Measurements from ENCODE around the gene GCNA. TPM values are rescaled to one million over a fixed set of nuclear protein-coding genes. Genes with fewer than 3 reads are reported as not detected.
"Not testable (repeated sequence)": the region's sequence is repeated elsewhere in the genome, so short reads cannot be mapped to it uniquely, and the experiment has no call there.

GCNA gene
- polyA plus RNA-seq, 1 donor (not counting 4 experiments of a cell fraction or from before 2014, with no cell fraction given): 1.2 TPM

GRCh38 chrX:71563921-71564320, 14.3 kb upstream of the GCNA start:
- Histone ChIP-seq H3K9ac (ENCODE audit: control insufficient read depth, extremely low read depth, insufficient read depth, low read length) (no peak overlapping the region), H3K9me3 (ENCODE audit: control insufficient read depth, low read depth, low read length) (no peaks in the 10 kb centered on the region), H3K4me1 (ENCODE audit: control insufficient read depth, extremely low read depth, insufficient read depth, low read length) (no peaks in the 10 kb centered on the region), H3K27ac (ENCODE audit: control insufficient read depth, insufficient read depth, low read length) (no peak overlapping the region), H3K4me2 (ENCODE audit: control insufficient read depth, extremely low read depth, insufficient read depth, low read depth, low read length) (no peak overlapping the region), H3K4me3 (ENCODE audit: control insufficient read depth in 2 of 3, extremely low read depth in 1 of 3, insufficient read depth in 2 of 3, low read depth in 1 of 3, low read length in 3 of 3) (no peak overlapping the region), H2AFZ (ENCODE audit: control insufficient read depth, low read length) (no peak overlapping the region), H3K27me3 (ENCODE audit: control insufficient read depth, extremely low read depth, insufficient read depth, low read length) (no peaks in the 10 kb centered on the region), H3K79me2 (ENCODE audit: control insufficient read depth, insufficient read depth, low read length) (no peaks in the 10 kb centered on the region), H4K20me1 (ENCODE audit: control insufficient read depth, extremely low read depth, insufficient read depth, low read length) (peaks cover 2% of the 10 kb centered on the region), H3K9me1 (ENCODE audit: control insufficient read depth, extremely low read depth, insufficient read depth, low read length) (no peaks in the 10 kb centered on the region), H3K36me3 (ENCODE audit: control insufficient read depth in 2 of 2, extremely low read depth in 1 of 2, insufficient read depth in 2 of 2, low read length in 2 of 2) (peaks cover 3 to 10% of the 10 kb centered on the region in 2 experiments)
- FAIRE-seq (no peak), DNase-seq (ENCODE audit: low read depth, low spot score) (no peak)
- dilution Hi-C loops (cut with MboI; ENCODE audit: extremely low pct_ligation_motif_present, low sequenced_read_pairs): no loop called here
- TF ChIP-seq EZH2 (IDR thresholded peaks at IDR 0.05; ENCODE audit: low read length) (no peak), CTCF (optimal IDR thresholded peaks at IDR 0.05 in 1 of 3, IDR thresholded peaks at IDR 0.05 in 1 of 3, conservative IDR thresholded peaks at IDR 0.05 in 1 of 3; ENCODE audit: extremely low read depth in 1 of 3, insufficient read depth in 2 of 3, low read length in 3 of 3) (no peak)

GRCh38 chrX:71565474-71566041, 12.7 kb upstream of the GCNA start:
- H3K27ac ChIP-seq (ENCODE audit: control insufficient read depth, insufficient read depth, low read length): no peak overlapping the region
- H3K4me1 ChIP-seq (ENCODE audit: control insufficient read depth, extremely low read depth, insufficient read depth, low read length): no peaks in the 10 kb centered on the region
- dilution Hi-C loops (cut with MboI; ENCODE audit: extremely low pct_ligation_motif_present, low sequenced_read_pairs): no loop called here
- H3K4me2 ChIP-seq (ENCODE audit: control insufficient read depth, extremely low read depth, insufficient read depth, low read depth, low read length): no peak overlapping the region
- H3K27me3 ChIP-seq (ENCODE audit: control insufficient read depth, extremely low read depth, insufficient read depth, low read length): no peaks in the 10 kb centered on the region
- H3K79me2 ChIP-seq (ENCODE audit: control insufficient read depth, insufficient read depth, low read length): no peaks in the 10 kb centered on the region
- TF ChIP-seq EZH2 (IDR thresholded peaks at IDR 0.05; ENCODE audit: low read length) (no peak), CTCF (optimal IDR thresholded peaks at IDR 0.05 in 1 of 3, IDR thresholded peaks at IDR 0.05 in 1 of 3, conservative IDR thresholded peaks at IDR 0.05 in 1 of 3; ENCODE audit: extremely low read depth in 1 of 3, insufficient read depth in 2 of 3, low read length in 3 of 3) (no peak)
- DNase-seq (ENCODE audit: low read depth, low spot score): no peak
- no peak overlapping the region for H3K4me3 ChIP-seq (ENCODE audit: control insufficient read depth in 2 of 3, extremely low read depth in 1 of 3, insufficient read depth in 2 of 3, low read depth in 1 of 3, low read length in 3 of 3)
- FAIRE-seq: no peak
- H3K9me1 ChIP-seq (ENCODE audit: control insufficient read depth, extremely low read depth, insufficient read depth, low read length): no peaks in the 10 kb centered on the region
- peaks cover 2% of the 10 kb centered on the region for H4K20me1 ChIP-seq (ENCODE audit: control insufficient read depth, extremely low read depth, insufficient read depth, low read length)
- H3K9ac ChIP-seq (ENCODE audit: control insufficient read depth, extremely low read depth, insufficient read depth, low read length): no peak overlapping the region
- peaks cover 2 to 10% of the 10 kb centered on the region in 2 experiments for H3K36me3 ChIP-seq (ENCODE audit: control insufficient read depth in 2 of 2, extremely low read depth in 1 of 2, insufficient read depth in 2 of 2, low read length in 2 of 2)
- H3K9me3 ChIP-seq (ENCODE audit: control insufficient read depth, low read depth, low read length): no peaks in the 10 kb centered on the region
- no peak overlapping the region for H2AFZ ChIP-seq (ENCODE audit: control insufficient read depth, low read length)

GRCh38 chrX:71571390-71571789, 6.8 kb upstream of the GCNA start:
- H3K4me3 ChIP-seq (ENCODE audit: control insufficient read depth in 2 of 3, extremely low read depth in 1 of 3, insufficient read depth in 2 of 3, low read depth in 1 of 3, low read length in 3 of 3); H4K20me1 ChIP-seq (ENCODE audit: control insufficient read depth, extremely low read depth, insufficient read depth, low read length); H3K9ac ChIP-seq (ENCODE audit: control insufficient read depth, extremely low read depth, insufficient read depth, low read length); H3K36me3 ChIP-seq (ENCODE audit: control insufficient read depth in 2 of 2, extremely low read depth in 1 of 2, insufficient read depth in 2 of 2, low read length in 2 of 2); H3K27ac ChIP-seq (ENCODE audit: control insufficient read depth, insufficient read depth, low read length); H3K27me3 ChIP-seq (ENCODE audit: control insufficient read depth, extremely low read depth, insufficient read depth, low read length); H3K4me2 ChIP-seq (ENCODE audit: control insufficient read depth, extremely low read depth, insufficient read depth, low read depth, low read length); FAIRE-seq; H2AFZ ChIP-seq (ENCODE audit: control insufficient read depth, low read length); DNase-seq (ENCODE audit: low read depth, low spot score); H3K9me3 ChIP-seq (ENCODE audit: control insufficient read depth, low read depth, low read length); H3K9me1 ChIP-seq (ENCODE audit: control insufficient read depth, extremely low read depth, insufficient read depth, low read length); H3K79me2 ChIP-seq (ENCODE audit: control insufficient read depth, insufficient read depth, low read length); dilution Hi-C loops (cut with MboI; ENCODE audit: extremely low pct_ligation_motif_present, low sequenced_read_pairs); H3K4me1 ChIP-seq (ENCODE audit: control insufficient read depth, extremely low read depth, insufficient read depth, low read length): not testable (repeated sequence)

Data from keratinocyte (primary cell).